SH-SY5Y (cell line): ENCODE data around the gene CHRNA4.

Source experiments
- GATA2 ChIP-seq: IDR thresholded peaks from 2 replicates; pipeline ENCODE4 v1.6.1; 2011; ENCODE audit warnings: mild to moderate bottlenecking, low read depth, low read length
- GATA3 ChIP-seq: IDR thresholded peaks from 2 replicates; pipeline ENCODE4 v1.6.1; 2011; ENCODE audit warnings: low read depth, mild to moderate bottlenecking, low read length, moderate library complexity

The CHRNA4 gene

GRCh38 chr20:63332488-63333240 lies 28.5 kb downstream of the CHRNA4 start:
- TF ChIP-seq GATA3 (no peak), GATA2 (no peak)

DNA sequence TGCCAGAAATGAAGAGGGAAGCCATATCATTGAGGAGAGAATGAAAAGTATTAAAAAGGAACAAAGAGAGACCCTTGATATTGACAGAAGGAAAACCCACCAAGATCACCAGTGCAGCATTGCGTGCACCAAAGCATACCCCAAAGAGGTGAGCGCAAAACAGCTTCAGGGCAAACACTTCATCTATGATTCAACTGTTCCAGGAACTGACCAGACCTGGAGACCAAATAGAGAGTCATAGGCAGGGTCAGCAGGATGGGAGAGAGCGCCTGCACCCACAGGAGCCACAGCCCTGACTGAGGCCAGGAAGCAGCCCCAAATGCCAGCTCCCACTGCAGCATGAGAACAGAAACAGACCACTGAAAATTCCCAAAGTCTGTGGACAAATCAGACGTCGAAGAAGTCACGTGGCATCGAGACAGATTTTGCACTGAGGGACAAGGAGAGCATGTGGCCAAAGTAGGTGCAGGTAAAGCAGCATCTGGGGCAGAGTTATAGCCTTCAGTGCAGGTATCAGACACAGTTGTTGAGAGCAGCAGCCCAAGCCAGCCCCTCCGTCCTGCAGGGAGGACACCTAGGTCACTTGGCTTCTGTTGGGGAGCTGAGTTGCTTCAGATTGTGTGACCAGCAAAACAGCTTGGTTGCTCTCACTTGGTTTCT lies 29.3 kb downstream of the CHRNA4 start:
- TF ChIP-seq GATA2 (no peak), GATA3 (no peak)

- no peak for TF ChIP-seq GATA3
- no peak for TF ChIP-seq GATA2
Measured at GRCh38 chr20:63330940-63331339, 30.2 kb downstream of the CHRNA4 start.

- TF ChIP-seq GATA3 (no peak), GATA2 (no peak)
Measured at GRCh38 chr20:63330084-63330760, 30.9 kb downstream of the CHRNA4 start.

DNA sequence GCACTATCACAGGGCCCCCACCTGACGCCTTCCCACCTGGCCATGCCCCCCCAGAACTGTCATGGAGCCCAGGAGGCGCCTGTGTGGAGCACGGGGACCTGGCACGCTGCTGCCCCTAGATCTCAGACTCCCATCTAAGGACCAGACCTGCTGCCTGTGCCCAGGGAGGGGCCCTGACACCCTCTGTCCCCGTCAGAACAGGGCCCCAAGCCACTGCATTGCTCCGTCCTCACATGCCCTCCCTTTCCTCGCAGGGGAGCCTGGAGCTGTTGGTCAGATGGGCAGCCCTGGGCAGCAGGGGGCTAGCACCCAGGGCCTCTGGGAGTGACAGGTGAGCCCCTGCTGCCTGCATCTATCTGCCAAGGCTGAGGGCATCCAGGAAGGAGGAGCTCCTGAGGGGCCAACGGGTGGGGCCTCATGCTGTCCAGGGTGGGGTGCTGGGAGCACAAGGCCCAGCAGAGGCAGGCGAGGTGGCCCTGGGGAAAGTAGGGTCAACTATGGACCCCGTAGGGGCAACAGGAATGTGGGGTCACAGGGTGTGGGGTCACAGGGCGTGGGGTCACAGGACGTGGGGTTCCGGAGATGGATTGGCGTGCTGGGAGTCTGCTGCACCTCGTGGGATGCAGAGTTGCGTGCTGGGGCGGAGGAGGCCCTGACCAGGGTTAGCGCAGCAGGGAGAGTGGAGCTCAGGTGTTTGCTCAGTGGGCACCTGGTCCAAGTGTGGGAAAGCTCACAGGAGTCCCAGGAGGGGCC lies 31.6 kb downstream of the CHRNA4 start:
- TF ChIP-seq GATA3: no peak
- no peak for TF ChIP-seq GATA2

DNA sequence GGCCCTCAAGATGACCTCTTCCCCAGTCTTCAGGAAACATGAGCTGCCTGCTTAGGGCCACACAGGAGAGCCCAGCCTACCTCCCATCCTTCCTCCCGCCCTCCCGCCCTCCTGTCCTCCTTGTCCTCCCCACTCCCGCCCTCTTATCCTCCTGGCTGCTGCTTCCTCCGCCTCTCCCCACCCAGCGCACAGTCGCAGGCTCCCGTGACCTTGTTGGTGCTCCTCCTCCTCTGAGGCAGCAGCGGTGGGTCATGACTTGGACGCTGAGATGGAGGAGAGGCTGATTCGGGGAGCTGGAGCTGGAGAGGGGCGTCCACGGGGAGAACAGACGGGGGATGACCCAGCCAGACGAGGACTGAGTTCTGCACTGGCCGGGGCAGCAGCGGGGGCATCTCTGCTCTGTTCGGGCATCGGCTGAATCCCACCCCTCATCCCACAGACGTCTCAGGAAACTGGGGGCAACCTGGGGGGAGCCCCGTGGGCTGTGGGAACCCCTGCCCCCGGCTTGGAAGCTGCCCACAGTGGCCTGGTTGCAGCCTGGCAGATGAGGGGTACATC lies 32.4 kb downstream of the CHRNA4 start:
- no peak for TF ChIP-seq GATA2
- TF ChIP-seq GATA3: no peak

DNA sequence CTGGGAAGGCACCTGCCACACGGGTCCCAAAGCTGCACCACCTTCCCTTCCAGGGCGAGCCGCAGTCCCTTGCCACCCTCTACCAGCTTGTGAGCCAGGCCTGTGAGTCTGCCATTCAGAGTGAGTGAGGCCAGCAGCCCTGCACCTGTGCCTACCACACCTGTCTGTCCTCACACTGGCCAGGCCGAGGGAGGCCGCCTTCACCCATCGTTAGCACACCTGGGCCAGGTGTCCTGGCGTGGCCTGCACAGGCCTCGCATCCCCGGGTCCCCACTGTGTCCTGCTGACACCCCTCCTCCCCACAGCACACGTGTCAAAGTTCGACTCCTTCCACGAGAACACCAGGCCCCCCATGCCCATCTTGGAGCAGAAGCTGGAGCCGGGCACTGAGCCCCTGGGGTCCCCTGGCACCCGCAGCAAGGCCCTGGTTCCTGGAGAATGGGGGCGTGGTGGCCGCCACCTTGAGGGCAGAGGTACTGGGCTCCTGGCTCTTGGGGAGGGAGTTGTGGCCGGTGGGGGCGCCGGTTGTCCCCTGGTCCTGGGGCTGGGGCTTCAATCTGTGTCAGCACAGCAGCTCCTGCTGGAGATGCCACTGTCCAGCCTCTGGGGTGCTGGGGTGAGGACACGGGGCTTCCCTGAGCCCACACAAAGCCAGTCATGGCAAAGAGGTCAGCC lies 33.0 kb downstream of the CHRNA4 start:
- no peak for TF ChIP-seq GATA3
- no peak for TF ChIP-seq GATA2

DNA sequence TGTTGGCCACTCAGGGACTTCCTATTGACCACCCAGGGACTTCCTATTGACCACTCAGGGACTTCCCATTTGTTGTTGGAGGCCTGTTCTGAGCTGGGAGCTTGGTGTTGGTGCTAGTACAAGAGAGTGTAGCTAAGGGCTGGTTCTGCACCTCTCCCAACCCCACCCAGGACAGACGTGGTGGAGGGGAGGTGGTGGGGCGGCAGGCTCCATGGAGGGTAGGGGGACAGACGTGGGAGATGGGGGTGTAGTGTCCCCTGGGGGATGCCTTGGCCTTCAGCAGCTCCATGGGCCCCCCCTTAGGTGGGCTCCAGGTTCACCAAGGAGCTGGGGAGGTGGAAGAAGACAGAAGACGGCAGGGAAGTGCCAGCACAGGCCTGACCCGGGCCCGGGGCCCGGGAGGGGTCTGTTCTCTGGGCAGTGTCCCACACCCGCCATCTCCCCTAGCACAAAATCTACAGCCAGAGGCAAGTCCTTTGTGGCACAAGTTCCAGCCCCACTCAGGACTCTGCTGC lies 33.9 kb downstream of the CHRNA4 start:
- TF ChIP-seq GATA3 (no peak), GATA2 (no peak)

DNA sequence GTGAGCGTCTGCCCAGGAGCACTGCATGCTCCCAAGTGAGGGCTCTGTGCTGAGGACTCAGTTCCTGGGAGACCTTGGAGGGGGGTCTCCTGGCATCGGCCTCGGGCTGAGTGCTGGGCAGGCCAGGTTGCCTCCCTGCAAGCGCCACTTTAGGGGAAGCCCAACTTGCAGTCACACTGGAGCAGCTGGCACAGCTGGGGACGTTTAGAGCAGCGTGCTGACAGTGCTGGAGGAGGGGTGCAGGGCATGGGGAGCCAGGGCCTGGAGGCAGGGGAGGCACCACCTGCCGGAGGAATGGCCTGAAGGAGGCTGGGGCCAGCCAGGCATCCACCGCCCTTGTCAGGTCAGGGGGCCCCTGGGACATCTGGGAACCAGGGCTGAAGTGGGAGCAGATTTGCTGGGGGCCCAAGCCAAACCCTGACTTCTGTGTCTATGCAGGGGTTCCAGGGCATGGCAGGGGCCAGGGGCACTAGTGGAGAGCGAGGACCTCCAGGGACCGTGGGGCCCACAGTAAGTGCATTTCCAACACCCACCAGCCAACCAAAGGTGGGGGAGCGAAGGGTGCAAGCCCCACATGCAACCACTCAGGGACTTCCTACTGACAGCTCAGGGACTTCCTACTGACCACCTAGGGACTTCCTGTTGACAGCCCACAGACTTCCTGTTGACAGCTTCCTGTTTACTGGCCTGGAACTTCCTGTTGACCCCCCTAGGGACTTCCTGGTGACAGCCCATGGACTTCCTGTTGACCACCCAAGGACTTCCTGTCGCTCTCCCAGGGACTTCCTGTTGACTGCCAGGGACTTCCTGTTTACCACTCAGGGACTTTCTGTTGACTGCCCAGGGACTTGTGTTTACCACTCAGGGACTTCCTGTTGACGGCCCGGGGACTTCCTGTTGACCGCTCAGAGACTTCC lies 34.6 kb downstream of the CHRNA4 start:
- TF ChIP-seq GATA3: no peak
- no peak for TF ChIP-seq GATA2

- TF ChIP-seq GATA3: no peak
- no peak for TF ChIP-seq GATA2
Measured at GRCh38 chr20:63325554-63326313, 35.4 kb downstream of the CHRNA4 start.

DNA sequence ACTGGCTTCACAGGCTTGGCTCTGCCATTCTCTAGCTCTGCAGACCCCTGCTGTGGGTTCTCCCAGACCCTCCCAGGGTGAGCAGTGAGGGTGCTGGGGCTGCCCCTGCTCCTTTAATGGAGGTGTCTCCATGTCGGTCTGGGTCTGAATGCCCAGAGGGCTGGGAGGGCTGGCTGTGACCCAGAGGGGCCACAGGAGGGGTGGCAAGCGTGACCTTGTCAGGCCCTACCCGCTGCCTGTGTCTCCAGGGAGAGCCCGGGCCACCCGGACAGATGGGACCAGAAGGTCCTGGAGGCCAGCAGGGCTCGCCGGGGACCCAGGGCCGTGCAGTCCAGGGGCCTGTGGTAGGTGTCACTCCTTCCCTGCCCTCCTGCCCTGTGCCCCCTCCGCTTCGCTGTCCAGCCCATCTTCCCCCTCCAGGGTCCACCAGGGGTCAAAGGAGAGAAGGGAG lies 36.1 kb downstream of the CHRNA4 start:
- TF ChIP-seq GATA2: no peak
- TF ChIP-seq GATA3: no peak

DNA sequence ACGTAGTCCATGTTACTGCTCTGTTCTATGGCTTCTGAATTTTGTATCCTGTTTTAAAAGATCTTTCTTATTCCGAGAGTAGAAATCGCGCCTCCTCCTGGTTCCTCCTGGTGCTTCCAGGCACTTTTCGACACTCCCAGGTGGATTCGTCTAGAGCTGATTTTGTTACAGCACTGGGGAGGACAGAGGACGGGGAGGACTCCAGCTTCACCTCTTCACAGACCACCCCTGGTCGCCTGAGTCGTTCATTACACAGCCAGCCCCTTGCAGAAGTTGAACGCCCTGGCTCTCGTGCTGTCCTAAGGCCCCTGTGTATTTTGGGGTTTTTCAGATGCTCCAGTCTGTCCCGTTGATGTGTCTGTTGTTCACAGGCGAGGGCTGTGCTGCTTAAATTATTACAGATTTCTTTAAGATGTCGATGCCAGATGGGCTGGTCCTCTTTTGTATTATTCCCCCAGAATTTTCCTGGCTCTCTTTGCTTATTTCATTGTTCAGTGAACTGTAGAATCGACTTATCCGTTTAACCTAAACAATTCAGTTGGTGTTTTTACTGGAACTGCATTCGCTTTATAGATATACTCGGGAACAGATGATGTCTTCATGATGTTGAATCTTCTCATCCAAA lies 37.7 kb downstream of the CHRNA4 start:
- TF ChIP-seq GATA3: no peak
- no peak for TF ChIP-seq GATA2
